ENCODE results near the gene COX5B.
A peak's percentile ranks its signal among the peaks of the same experiment; 100 is the strongest.
"Not testable (repeated sequence)": the region's sequence is repeated elsewhere in the genome, so short reads cannot be mapped to it uniquely, and the experiment has no call there.

The COX5B gene

DNA sequence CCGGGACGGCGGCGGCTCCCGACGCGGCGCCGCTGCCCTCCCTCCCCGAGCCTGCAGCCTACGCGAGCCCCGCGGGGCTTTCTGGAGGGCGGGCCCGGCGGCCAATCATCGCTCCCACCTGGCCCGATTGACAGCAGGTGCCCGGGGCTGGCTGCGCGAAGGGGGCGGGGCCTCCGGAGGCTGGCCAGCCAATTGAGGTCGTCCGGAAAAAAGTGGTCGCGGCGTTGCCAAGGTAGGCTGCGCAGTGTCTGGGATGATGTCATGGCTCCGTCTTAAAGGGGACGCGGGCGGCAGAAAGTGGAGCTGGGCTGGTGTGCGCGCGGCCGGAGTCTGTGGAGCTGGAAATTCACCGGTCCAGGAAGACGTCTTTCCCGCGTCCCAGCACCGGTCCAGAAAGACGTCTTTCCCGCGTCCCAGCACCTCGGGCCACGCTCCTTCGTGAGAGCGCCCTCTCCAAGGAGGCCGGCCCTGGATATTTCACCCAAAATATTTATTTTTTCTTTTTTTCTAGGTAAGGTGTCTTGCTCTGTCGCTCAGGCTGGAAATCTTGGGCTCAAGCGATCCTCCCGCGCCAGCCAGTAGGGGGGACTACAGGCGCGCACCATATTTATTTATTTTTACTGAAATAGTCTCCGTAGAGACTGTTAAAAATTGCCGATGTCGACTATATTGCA, 18.2 kb downstream of the COX5B start, which contains the start of gene ACTR1B:
ACTR1B (minus strand) TSS at position 83 of the 674 bp plus-strand sequence. CDS start 154 bp downstream, outside the sequence.
- Histone ChIP-seq H3K4me3 (ENCODE audit: low read length) (peak within 1 kb of the TSS; percentile 32), H3K4me1 (ENCODE audit: control insufficient read depth, insufficient read depth, low read length) (peaks cover 15% of the 10 kb centered on the region), H3K9me3 (ENCODE audit: control insufficient read depth, low read length) (no peaks in the 10 kb centered on the region), H3K36me3 (ENCODE audit: control insufficient read depth, insufficient read depth, low read length) (no peaks in the 10 kb centered on the region), H3K27me3 (ENCODE audit: control insufficient read depth, insufficient read depth, low read length) (no peaks in the 10 kb centered on the region), H3K9ac (ENCODE audit: low read length) (peak within 1 kb of the TSS; percentile 88)

DNA sequence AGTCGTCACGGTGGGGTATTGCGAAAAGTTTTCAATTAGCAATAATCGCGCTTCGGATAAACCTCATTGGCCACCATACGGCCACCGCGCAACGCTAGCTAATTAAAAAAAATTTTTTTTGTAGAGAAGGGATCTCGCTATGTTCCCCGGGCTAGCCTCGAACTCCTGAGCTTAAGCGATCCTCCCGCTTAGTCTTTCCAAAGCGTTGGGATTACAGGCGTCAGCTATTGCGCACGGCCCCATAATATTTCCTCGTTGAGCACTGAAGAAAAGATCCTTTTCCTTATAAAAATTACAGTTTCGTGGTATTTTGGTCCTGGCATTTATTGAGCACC, 18.7 kb downstream of the COX5B start:
- H3K9me3 ChIP-seq (ENCODE audit: control insufficient read depth, low read length) = no peaks in the 10 kb centered on the region
- H3K36me3 ChIP-seq (ENCODE audit: control insufficient read depth, insufficient read depth, low read length) = no peaks in the 10 kb centered on the region
- peak overlapping the region; percentile 32 for H3K4me3 ChIP-seq (ENCODE audit: low read length)
- H3K9ac ChIP-seq (ENCODE audit: low read length) = peak overlapping the region; percentile 88
- peaks cover 15% of the 10 kb centered on the region for H3K4me1 ChIP-seq (ENCODE audit: control insufficient read depth, insufficient read depth, low read length)
- H3K27me3 ChIP-seq (ENCODE audit: control insufficient read depth, insufficient read depth, low read length) = no peaks in the 10 kb centered on the region

DNA sequence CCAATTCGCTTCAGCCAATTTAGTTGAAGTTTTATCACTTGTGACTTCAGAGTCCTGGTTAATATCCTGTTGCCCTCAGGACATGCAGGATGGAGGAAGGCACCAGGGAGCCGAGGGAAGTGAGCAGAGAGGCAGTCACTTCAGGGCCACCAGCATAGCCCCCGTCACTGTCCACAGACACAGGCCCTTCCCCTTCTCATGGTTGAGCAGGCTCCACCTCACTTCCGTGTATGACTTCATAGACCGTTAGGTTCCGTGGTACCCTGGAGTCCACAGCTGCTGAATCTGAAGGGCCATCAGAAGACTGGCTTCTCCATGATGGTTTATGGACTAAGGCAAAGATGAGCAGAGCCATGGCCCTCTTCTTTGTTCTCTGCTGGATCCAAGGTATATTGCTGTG, 23.6 kb downstream of the COX5B start, which contains the start of gene C2orf92:
C2orf92 (plus strand) TSS at position 266 of the 400 bp plus-strand sequence; CDS start at position 342, 76 bp downstream.
- H3K9ac ChIP-seq (ENCODE audit: low read length) = no peak within 1 kb of the TSS
- no peak within 1 kb of the TSS for H3K4me3 ChIP-seq (ENCODE audit: low read length)
- no peaks in the 10 kb centered on the region for H3K27me3 ChIP-seq (ENCODE audit: control insufficient read depth, insufficient read depth, low read length)
- H3K9me3 ChIP-seq (ENCODE audit: control insufficient read depth, low read length) = no peaks in the 10 kb centered on the region
- H3K36me3 ChIP-seq (ENCODE audit: control insufficient read depth, insufficient read depth, low read length) = no peaks in the 10 kb centered on the region
- no peaks in the 10 kb centered on the region for H3K4me1 ChIP-seq (ENCODE audit: control insufficient read depth, insufficient read depth, low read length)

DNA sequence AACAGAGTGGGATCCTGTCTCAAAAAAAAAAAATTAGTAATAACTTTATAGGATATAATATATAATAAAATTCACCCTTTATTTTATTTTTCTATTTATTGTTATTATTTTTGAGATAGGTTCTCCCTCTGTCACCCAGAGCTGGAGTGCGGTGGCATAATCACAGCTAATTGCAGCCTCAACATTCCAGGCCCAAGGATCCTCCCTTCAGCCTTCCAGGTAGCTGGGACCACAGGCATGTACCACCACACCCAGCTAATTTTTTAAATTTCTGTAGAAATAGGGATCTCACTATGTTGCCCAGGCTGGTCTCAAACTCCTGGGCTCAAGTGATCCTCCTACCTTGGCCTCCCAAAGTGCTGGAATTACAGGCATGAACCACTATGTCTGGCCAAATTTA, 24.6 kb downstream of the COX5B start:
- H3K4me1 ChIP-seq (ENCODE audit: control insufficient read depth, insufficient read depth, low read length) = no peaks in the 10 kb centered on the region
- no peaks in the 10 kb centered on the region for H3K27me3 ChIP-seq (ENCODE audit: control insufficient read depth, insufficient read depth, low read length)
- H3K9ac ChIP-seq (ENCODE audit: low read length) = no peak overlapping the region
- no peak overlapping the region for H3K4me3 ChIP-seq (ENCODE audit: low read length)
- no peaks in the 10 kb centered on the region for H3K9me3 ChIP-seq (ENCODE audit: control insufficient read depth, low read length)
- no peaks in the 10 kb centered on the region for H3K36me3 ChIP-seq (ENCODE audit: control insufficient read depth, insufficient read depth, low read length)

DNA sequence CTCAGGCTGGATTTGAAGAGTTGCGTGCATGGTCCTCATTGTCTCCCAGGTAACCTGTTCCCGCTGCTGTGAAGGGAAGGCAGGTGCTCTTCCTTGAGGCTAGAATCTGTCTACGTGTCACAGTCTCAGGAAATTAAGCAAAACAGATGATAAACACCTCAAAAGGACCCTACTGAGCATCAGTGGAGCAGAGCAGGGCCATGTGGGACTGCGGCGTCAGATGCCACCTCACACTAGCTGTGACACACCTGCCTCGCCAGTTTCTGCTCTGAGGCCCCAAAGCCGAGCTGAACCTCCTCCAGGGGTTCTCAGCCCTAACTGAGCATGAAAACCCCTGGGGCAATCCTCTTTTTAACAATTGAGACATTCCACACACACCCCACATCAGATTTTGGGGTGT, 25.7 kb downstream of the COX5B start:
- no peaks in the 10 kb centered on the region for H3K36me3 ChIP-seq (ENCODE audit: control insufficient read depth, insufficient read depth, low read length)
- H3K9me3 ChIP-seq (ENCODE audit: control insufficient read depth, low read length) = no peaks in the 10 kb centered on the region
- H3K27me3 ChIP-seq (ENCODE audit: control insufficient read depth, insufficient read depth, low read length) = no peaks in the 10 kb centered on the region
- no peak overlapping the region for H3K9ac ChIP-seq (ENCODE audit: low read length)
- H3K4me1 ChIP-seq (ENCODE audit: control insufficient read depth, insufficient read depth, low read length) = no peaks in the 10 kb centered on the region
- no peak overlapping the region for H3K4me3 ChIP-seq (ENCODE audit: low read length)

DNA sequence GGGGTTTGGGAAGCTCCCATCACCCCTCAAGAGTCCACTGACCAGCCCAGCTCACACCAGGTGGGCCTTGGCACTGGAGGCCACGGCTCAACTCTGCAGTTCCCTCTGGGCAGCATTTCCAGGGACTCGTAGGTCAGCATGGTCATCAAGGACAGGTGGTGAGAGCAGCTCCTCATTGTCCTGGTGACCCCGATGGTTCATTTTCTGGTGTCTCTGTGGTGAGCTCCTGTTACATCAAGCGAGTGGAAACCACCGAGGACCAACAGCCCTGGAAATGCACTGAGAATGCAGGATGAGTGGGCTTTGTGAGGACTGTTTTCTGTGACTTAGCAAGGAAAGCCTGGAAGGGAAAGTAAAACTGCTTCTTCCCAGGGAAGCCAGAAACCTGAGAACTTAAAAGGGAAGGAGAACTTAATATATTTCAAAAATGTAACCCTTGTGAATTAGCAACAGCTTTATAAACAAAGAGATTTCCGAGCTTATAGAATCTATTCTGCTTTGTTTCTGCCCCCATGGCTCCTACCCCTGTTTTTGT, 26.8 kb downstream of the COX5B start:
- not testable (repeated sequence) for H3K9me3 ChIP-seq (ENCODE audit: control insufficient read depth, low read length); H3K4me3 ChIP-seq (ENCODE audit: low read length); H3K4me1 ChIP-seq (ENCODE audit: control insufficient read depth, insufficient read depth, low read length); H3K36me3 ChIP-seq (ENCODE audit: control insufficient read depth, insufficient read depth, low read length); H3K27me3 ChIP-seq (ENCODE audit: control insufficient read depth, insufficient read depth, low read length); H3K9ac ChIP-seq (ENCODE audit: low read length)

DNA sequence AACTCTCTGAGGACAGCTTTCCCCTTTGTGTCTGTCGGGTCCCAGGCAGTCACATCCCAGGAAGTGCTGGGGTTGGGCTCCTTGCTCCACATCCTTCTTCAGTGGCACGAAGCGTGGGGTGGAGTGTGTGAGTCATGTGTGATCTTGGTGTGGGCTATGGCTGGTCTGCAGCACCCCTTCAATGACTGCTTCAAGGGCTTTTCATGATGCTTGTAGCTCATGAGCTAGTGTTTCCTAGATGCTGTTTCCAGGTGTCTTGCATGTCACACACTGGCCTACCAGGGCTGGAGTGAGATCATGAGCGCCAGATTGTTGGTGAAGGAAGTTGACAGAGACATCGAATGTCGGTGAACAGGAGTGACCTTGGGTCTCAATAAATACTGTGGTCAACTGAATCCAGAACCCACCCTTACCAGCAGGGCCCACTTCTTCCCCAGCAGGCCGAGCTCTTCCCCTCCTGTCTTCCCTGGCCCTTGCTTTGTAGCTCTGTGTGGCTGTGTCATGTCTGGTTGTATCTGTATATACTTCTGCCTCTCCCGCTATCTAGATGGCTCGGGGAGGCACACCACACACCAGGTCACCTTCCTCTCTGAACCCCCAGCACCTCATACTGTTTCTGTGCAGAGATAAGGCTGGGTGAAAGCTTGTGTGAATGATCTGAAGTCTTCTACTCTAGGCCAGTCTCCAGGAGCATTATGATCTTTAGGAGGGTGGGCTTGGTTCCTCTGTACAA, 27.5 kb downstream of the COX5B start:
- Histone ChIP-seq H3K36me3 (ENCODE audit: control insufficient read depth, insufficient read depth, low read length) (no peaks in the 10 kb centered on the region), H3K27me3 (ENCODE audit: control insufficient read depth, insufficient read depth, low read length) (no peaks in the 10 kb centered on the region), H3K4me3 (ENCODE audit: low read length) (no peak overlapping the region), H3K4me1 (ENCODE audit: control insufficient read depth, insufficient read depth, low read length) (no peaks in the 10 kb centered on the region), H3K9ac (ENCODE audit: low read length) (no peak overlapping the region), H3K9me3 (ENCODE audit: control insufficient read depth, low read length) (no peaks in the 10 kb centered on the region)

DNA sequence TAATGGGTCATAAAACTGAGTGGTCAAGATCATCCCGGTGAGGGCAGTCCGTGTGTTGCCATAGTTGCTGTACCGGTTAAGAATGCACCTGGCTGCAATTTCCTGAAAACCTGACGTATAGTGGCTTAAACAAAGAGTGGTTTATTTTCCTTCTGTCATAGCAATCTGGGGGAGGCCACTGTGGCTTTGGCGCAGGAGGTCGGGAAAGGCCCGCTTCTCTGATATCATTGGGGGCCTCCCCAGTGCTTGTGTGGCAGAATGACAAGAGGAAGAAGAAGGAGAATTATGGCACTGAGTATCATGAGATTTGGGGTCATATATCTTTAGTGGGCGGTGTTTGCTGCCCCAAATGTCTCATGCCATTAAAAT, 28.0 kb downstream of the COX5B start:
- no peaks in the 10 kb centered on the region for H3K9me3 ChIP-seq (ENCODE audit: control insufficient read depth, low read length)
- H3K27me3 ChIP-seq (ENCODE audit: control insufficient read depth, insufficient read depth, low read length) = no peaks in the 10 kb centered on the region
- H3K36me3 ChIP-seq (ENCODE audit: control insufficient read depth, insufficient read depth, low read length) = no peaks in the 10 kb centered on the region
- no peaks in the 10 kb centered on the region for H3K4me1 ChIP-seq (ENCODE audit: control insufficient read depth, insufficient read depth, low read length)
- H3K4me3 ChIP-seq (ENCODE audit: low read length) = no peak overlapping the region
- H3K9ac ChIP-seq (ENCODE audit: low read length) = no peak overlapping the region

DNA sequence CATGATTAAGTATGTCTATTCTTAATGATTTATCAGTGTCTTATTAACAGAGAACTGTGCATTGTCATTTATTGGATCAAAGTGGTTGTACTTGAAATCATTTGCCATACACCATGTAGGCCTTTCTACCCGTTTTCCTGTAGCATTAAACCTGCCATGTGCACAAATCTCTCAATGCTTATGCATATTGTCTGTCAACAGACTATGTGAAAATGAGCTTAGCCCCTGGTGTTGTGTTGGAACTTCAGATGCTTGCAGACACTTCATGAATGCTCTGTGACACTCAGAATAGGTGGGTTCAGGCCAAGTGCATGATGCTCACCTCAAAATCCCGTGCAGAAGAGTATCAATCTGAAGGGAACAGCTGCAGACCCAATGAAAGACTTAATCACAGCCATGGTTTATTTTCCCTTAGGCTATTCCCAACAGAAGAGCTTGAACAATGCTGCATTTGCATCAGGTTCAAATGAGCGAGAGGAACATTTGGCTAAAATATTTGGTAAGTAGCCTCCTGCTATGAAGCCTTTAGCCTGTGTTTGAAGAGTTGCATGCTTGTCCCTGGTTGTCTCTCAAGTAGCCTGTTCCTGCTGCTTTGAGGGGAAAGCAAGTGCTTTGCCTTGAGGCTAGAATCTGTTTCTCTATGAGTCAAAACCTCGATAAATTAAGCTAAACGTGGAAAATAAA, 29.7 kb downstream of the COX5B start:
- no peaks in the 10 kb centered on the region for H3K36me3 ChIP-seq (ENCODE audit: control insufficient read depth, insufficient read depth, low read length)
- no peak overlapping the region for H3K4me3 ChIP-seq (ENCODE audit: low read length)
- no peaks in the 10 kb centered on the region for H3K4me1 ChIP-seq (ENCODE audit: control insufficient read depth, insufficient read depth, low read length)
- H3K9ac ChIP-seq (ENCODE audit: low read length) = no peak overlapping the region
- H3K27me3 ChIP-seq (ENCODE audit: control insufficient read depth, insufficient read depth, low read length) = no peaks in the 10 kb centered on the region
- H3K9me3 ChIP-seq (ENCODE audit: control insufficient read depth, low read length) = no peaks in the 10 kb centered on the region

DNA sequence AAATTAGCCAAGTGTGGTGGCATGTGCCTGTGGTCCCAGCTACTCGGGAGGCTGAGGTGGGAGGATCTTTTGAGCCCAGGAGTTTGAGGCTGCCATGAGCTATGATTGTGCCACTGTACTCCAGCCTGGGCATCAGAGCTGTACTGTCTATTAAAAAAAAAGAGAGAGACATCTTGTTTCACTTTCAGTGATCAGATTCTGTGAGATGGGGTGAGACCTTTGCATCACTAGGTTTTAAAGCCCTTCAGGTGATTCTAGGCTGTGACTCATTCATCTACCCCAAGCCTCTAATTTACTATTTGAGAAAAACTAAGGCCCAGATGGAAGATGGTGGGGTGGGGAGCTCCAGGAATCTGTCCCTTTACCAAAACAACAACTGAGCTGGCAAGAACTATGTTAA, 30.8 kb downstream of the COX5B start:
- no peaks in the 10 kb centered on the region for H3K27me3 ChIP-seq (ENCODE audit: control insufficient read depth, insufficient read depth, low read length)

DNA sequence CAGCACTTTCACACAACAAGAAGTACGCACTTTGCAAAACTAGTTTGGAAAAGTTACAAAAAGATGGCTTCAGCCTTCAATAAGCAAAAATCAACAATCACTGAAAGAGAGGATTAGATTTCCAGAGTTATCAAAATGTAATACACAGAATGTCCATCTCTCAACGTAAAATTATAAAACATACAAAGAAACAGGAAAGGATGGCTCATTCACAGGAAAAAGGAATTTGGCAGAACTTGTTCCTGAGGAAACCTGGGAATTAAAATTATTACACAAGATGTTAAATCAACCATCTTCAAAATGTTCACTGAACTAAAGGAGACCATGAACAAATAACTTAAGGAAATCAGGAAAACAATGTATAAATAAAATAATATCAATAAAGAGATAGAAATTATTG, 31.6 kb downstream of the COX5B start:
- H3K36me3 ChIP-seq (ENCODE audit: control insufficient read depth, insufficient read depth, low read length) = no peaks in the 10 kb centered on the region
- H3K4me3 ChIP-seq (ENCODE audit: low read length) = no peak overlapping the region
- no peaks in the 10 kb centered on the region for H3K4me1 ChIP-seq (ENCODE audit: control insufficient read depth, insufficient read depth, low read length)
- H3K9me3 ChIP-seq (ENCODE audit: control insufficient read depth, low read length) = no peaks in the 10 kb centered on the region
- H3K9ac ChIP-seq (ENCODE audit: low read length) = no peak overlapping the region
- H3K27me3 ChIP-seq (ENCODE audit: control insufficient read depth, insufficient read depth, low read length) = no peaks in the 10 kb centered on the region

More for the DNA sequence above, 30.8 kb downstream of the COX5B start:
- no peaks in the 10 kb centered on the region for H3K4me1 ChIP-seq (ENCODE audit: control insufficient read depth, insufficient read depth, low read length)
- H3K9ac ChIP-seq (ENCODE audit: low read length) = no peak overlapping the region
- H3K4me3 ChIP-seq (ENCODE audit: low read length) = no peak overlapping the region
- no peaks in the 10 kb centered on the region for H3K9me3 ChIP-seq (ENCODE audit: control insufficient read depth, low read length)
- H3K36me3 ChIP-seq (ENCODE audit: control insufficient read depth, insufficient read depth, low read length) = no peaks in the 10 kb centered on the region

DNA sequence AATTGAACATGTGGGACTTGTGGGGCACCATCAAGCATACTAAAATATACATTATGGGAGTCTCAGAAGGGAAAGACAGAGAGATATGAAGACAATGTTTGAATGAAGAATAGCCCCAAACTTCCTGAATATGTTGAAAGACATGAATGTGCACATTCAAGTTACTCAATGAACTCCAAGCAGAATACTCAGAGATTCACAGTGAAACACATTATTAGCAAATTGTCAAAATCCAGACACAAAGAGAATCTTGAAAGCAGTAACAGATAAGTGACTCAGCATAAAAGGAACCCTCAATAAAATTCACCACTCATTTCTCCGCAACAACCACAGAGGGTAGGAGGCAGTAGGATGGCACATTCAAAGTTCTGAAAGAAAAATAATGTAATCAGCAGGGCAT, 32.4 kb downstream of the COX5B start:
- Histone ChIP-seq H3K4me3 (ENCODE audit: low read length) (no peak overlapping the region), H3K27me3 (ENCODE audit: control insufficient read depth, insufficient read depth, low read length) (no peaks in the 10 kb centered on the region), H3K36me3 (ENCODE audit: control insufficient read depth, insufficient read depth, low read length) (no peaks in the 10 kb centered on the region), H3K9me3 (ENCODE audit: control insufficient read depth, low read length) (no peaks in the 10 kb centered on the region), H3K4me1 (ENCODE audit: control insufficient read depth, insufficient read depth, low read length) (no peaks in the 10 kb centered on the region), H3K9ac (ENCODE audit: low read length) (no peak overlapping the region)
